OCI-LY7 (cell line): ENCODE measurements around the gene PYGB. TPM values are rescaled to one million over a fixed set of nuclear protein-coding genes. Genes with fewer than 3 reads are reported as not detected.

Source experiments
- BruUV-seq: library from RNA; stranded (reverse); fragments of 400-500 nt; replicated peaks from 2 replicates; lab custom pipeline; 2021; lab: Mats Ljungman, UMichigan
- CTCF ChIA-PET: fragments of 300-600 bp; sonication (Branson Sonifier 250); formaldehyde crosslinking; loops from one replicate; lab custom pipeline; 2022; ENCODE audit warnings: antibody characterized with exemption; ENCODE audit not compliant: unreplicated experiment; lab: Charles Lee
- POLR2A ChIA-PET: fragments of 300-600 bp; sonication (Branson Sonifier 250); formaldehyde crosslinking; loops from one replicate; lab custom pipeline; 2022; ENCODE audit warnings: antibody characterized with exemption; lab: Charles Lee
- DNase-seq: peaks from one replicate; pipeline ENCODE4 v3.0.0-alpha.2; 2015; ENCODE audit warnings: low spot score
- H2AFZ ChIP-seq: fragments of 200-600 bp; sonication (generic), shearing (Covaris generic); 2 replicates; pipeline ENCODE4 v1.6.1; 2014; ENCODE audit warnings: mild to moderate bottlenecking, antibody characterized with exemption, low read length, moderate library complexity
- H3K27ac ChIP-seq: fragments of 200-600 bp; sonication (generic); 2 replicates; pipeline ENCODE4 v1.5.1; 2014; ENCODE audit warnings: mixed run types, low read depth, mild to moderate bottlenecking, moderate library complexity, low read length, inconsistent platforms; ENCODE audit not compliant: poor library complexity, severe bottlenecking
- H3K36me3 ChIP-seq: fragments of 200-600 bp; sonication (generic); 2 replicates; pipeline ENCODE4 v1.6.1; 2014; ENCODE audit warnings: mild to moderate bottlenecking, antibody characterized with exemption, low read length, moderate library complexity, mixed read lengths; ENCODE audit not compliant: insufficient read depth
- H3K4me1 ChIP-seq: fragments of 200-600 bp; sonication (generic); 2 replicates; pipeline ENCODE4 v1.5.1; 2014; ENCODE audit warnings: mild to moderate bottlenecking, low read length; ENCODE audit not compliant: insufficient read depth, poor library complexity, severe bottlenecking
- H3K4me2 ChIP-seq: fragments of 200-600 bp; sonication (generic); 2 replicates; pipeline ENCODE4 v1.6.1; 2014; ENCODE audit warnings: mild to moderate bottlenecking, low read length
- H3K4me3 ChIP-seq: fragments of 200-600 bp; sonication (generic); 2 replicates; pipeline ENCODE4 v1.5.1; 2014; ENCODE audit warnings: mild to moderate bottlenecking, low read depth, low read length; ENCODE audit not compliant: poor library complexity, severe bottlenecking
- H3K79me2 ChIP-seq: fragments of 200-600 bp; sonication (generic); 2 replicates; pipeline ENCODE4 v1.6.1; 2016; ENCODE audit warnings: low read depth, mild to moderate bottlenecking, low read length, moderate library complexity, mixed read lengths; ENCODE audit not compliant: insufficient read depth
- H3K9me2 ChIP-seq: fragments of 200-600 bp; sonication (generic); 2 replicates; pipeline ENCODE4 v1.6.1; 2016; ENCODE audit warnings: mild to moderate bottlenecking, low read length, mixed read lengths; ENCODE audit not compliant: insufficient read depth
- H3K9me3 ChIP-seq: fragments of 200-600 bp; sonication (generic); 2 replicates; pipeline ENCODE4 v1.6.1; 2014; ENCODE audit warnings: mild to moderate bottlenecking, mixed run types, low read length, mixed read lengths
- H4K20me1 ChIP-seq: fragments of 200-600 bp; sonication (generic); 2 replicates; pipeline ENCODE4 v1.6.1; 2014; ENCODE audit warnings: mild to moderate bottlenecking, antibody characterized with exemption, low read length, moderate library complexity, mixed read lengths; ENCODE audit not compliant: insufficient read depth
- CTCF ChIP-seq: fragments of 200-600 bp; sonication (generic); conservative IDR thresholded peaks from 2 replicates; pipeline ENCODE4 v1.5.1; 2014; ENCODE audit warnings: mild to moderate bottlenecking, antibody characterized with exemption, low read length, moderate library complexity, mixed read lengths
- EZH2phosphoT487 ChIP-seq: fragments of 200-600 bp; sonication (generic); IDR thresholded peaks from 2 replicates; pipeline ENCODE4 v1.6.1; 2018; ENCODE audit warnings: low read depth, borderline replicate concordance, mild to moderate bottlenecking, mixed run types, antibody characterized with exemption, low read length, moderate library complexity, mixed read lengths
- intact Hi-C: fragments of 100-400 bp; cut with micrococcal nuclease; formaldehyde crosslinking; loops from one replicate; pipeline ENCODE4 v1.10.0; 2022; ENCODE audit not compliant: unreplicated experiment
- total RNA-seq, 2 experiments: library from RNA; depleted of rRNA in 1 of 2; stranded (reverse); fragments of >200 nt in 1 of 2; shearing (Covaris generic) in 1 of 2; gene quantifications; 2 replicates each; pipeline ENCODE4 v1.2.3, GENCODE V29; 2014 to 2022

PYGB gene
- total RNA-seq, 2 experiments from 2014 or later: 4.9 to 7.0 TPM

- Histone ChIP-seq H3K9me3 (no peaks in the 10 kb centered on the region), H2AFZ (no peak overlapping the region), H4K20me1 (0 out of 2 replicates have a peak, but pooled peaks cover 3% of the 10 kb centered on the region), H3K36me3 (no peaks in the 10 kb centered on the region), H3K79me2 (no peaks in the 10 kb centered on the region), H3K27ac (no peak overlapping the region), H3K4me1 (no peaks in the 10 kb centered on the region), H3K4me2 (no peak overlapping the region), H3K9me2 (no peaks in the 10 kb centered on the region), H3K4me3 (no peak overlapping the region)
- BruUV-seq: no TSS peak
- POLR2A ChIA-PET: interaction anchor here (0.6 kb wide), 1 partner anchor 18 kb away, joined by 3 read pairs; no protein-coding TSS in a partner anchor
- CTCF ChIA-PET: no interaction called here
- intact Hi-C loops: loop anchor here (5.0 kb wide), 1 partner anchor 83 kb away; no protein-coding TSS in a partner anchor
- no peak for DNase-seq
- TF ChIP-seq EZH2phosphoT487: no peak
- TF ChIP-seq CTCF: no peak
Measured at GRCh38 chr20:25199473-25200260, 48.2 kb upstream of the PYGB start.

GRCh38 chr20:25203089-25203488 lies 44.8 kb upstream of the PYGB start:
- TF ChIP-seq EZH2phosphoT487: no peak
- TF ChIP-seq CTCF: no peak
- no peaks in the 10 kb centered on the region for H3K4me1 ChIP-seq
- no peak overlapping the region for H3K27ac ChIP-seq
- no peak for DNase-seq
- no peaks in the 10 kb centered on the region for H3K79me2 ChIP-seq
- no peak overlapping the region for H3K4me3 ChIP-seq
- no peaks in the 10 kb centered on the region for H3K9me2 ChIP-seq
- H4K20me1 ChIP-seq: 0 out of 2 replicates have a peak, but pooled peaks cover 3% of the 10 kb centered on the region
- intact Hi-C loops: no loop called here
- H2AFZ ChIP-seq: no peak overlapping the region
- no peaks in the 10 kb centered on the region for H3K9me3 ChIP-seq
- no TSS peak for BruUV-seq
- H3K36me3 ChIP-seq: no peaks in the 10 kb centered on the region
- no peak overlapping the region for H3K4me2 ChIP-seq
- CTCF ChIA-PET: no interaction called here
- POLR2A ChIA-PET: no interaction called here

- DNase-seq: no peak
- POLR2A ChIA-PET: no interaction called here
- intact Hi-C loops: no loop called here
Measured at GRCh38 chr20:25203871-25204320, 44.0 kb upstream of the PYGB start.

More at GRCh38 chr20:25203871-25204320, 44.0 kb upstream of the PYGB start:
- H3K9me2 ChIP-seq: no peaks in the 10 kb centered on the region
- H3K9me3 ChIP-seq: no peaks in the 10 kb centered on the region
- no peak overlapping the region for H2AFZ ChIP-seq
- no peaks in the 10 kb centered on the region for H3K4me1 ChIP-seq
- H4K20me1 ChIP-seq: 0 out of 2 replicates have a peak, but pooled peaks cover 3% of the 10 kb centered on the region
- no peak overlapping the region for H3K27ac ChIP-seq
- no peak overlapping the region for H3K4me2 ChIP-seq
- TF ChIP-seq CTCF: no peak
- TF ChIP-seq EZH2phosphoT487: no peak
- CTCF ChIA-PET: no interaction called here
- H3K4me3 ChIP-seq: no peak overlapping the region
- no peaks in the 10 kb centered on the region for H3K36me3 ChIP-seq
- H3K79me2 ChIP-seq: no peaks in the 10 kb centered on the region
- BruUV-seq: no TSS peak
